ENCODE data around the gene LRRC1. TPM values are rescaled to one million over a fixed set of nuclear protein-coding genes. Genes with fewer than 3 reads are reported as not detected.

LRRC1 gene
- total RNA-seq, 2 experiments from 2014 or later, result 1.5 to 2.6 TPM

GRCh38 chr6:53834132-53834531 lies 39.3 kb downstream of the LRRC1 start:
- Mint-ChIP-seq H3K36me3 (no peaks in the 10 kb centered on the region), H3K4me3 (no peak overlapping the region)

GRCh38 chr6:53837865-53838769 lies 43.3 kb downstream of the LRRC1 start:
- Mint-ChIP-seq H3K9me3 (peaks cover 12% of the 10 kb centered on the region), H3K4me1 (no peaks in the 10 kb centered on the region), H3K27me3 (peaks cover 3% of the 10 kb centered on the region), H3K36me3 (peaks cover 14% of the 10 kb centered on the region), H3K4me3 (no peak overlapping the region), H3K27ac (no peak overlapping the region)
- no peak for DNase-seq

More at GRCh38 chr6:53834132-53834531, 39.3 kb downstream of the LRRC1 start:
- no peaks in the 10 kb centered on the region for H3K9me3 Mint-ChIP-seq
- H3K4me1 Mint-ChIP-seq, result no peaks in the 10 kb centered on the region
- no peak for DNase-seq
- no peaks in the 10 kb centered on the region for H3K27me3 Mint-ChIP-seq
- H3K27ac Mint-ChIP-seq, result no peak overlapping the region

GRCh38 chr6:53840027-53840426 lies 45.2 kb downstream of the LRRC1 start:
- H3K36me3 Mint-ChIP-seq, result peaks cover 14% of the 10 kb centered on the region
- no peak overlapping the region for H3K27ac Mint-ChIP-seq
- H3K27me3 Mint-ChIP-seq, result peaks cover 3% of the 10 kb centered on the region
- H3K4me1 Mint-ChIP-seq, result no peaks in the 10 kb centered on the region
- no peak overlapping the region for H3K4me3 Mint-ChIP-seq
- peaks cover 12% of the 10 kb centered on the region for H3K9me3 Mint-ChIP-seq
- no peak for DNase-seq

GRCh38 chr6:53845280-53846195 lies 50.7 kb downstream of the LRRC1 start:
- no peak overlapping the region for H3K4me3 Mint-ChIP-seq
- peaks cover 3% of the 10 kb centered on the region for H3K4me1 Mint-ChIP-seq
- peaks cover 4% of the 10 kb centered on the region for H3K9me3 Mint-ChIP-seq
- peaks cover 7% of the 10 kb centered on the region for H3K36me3 Mint-ChIP-seq
- H3K27me3 Mint-ChIP-seq, result peaks cover 3% of the 10 kb centered on the region
- H3K27ac Mint-ChIP-seq, result no peak overlapping the region
- DNase-seq, result no peak

GRCh38 chr6:53846250-53846649 lies 51.4 kb downstream of the LRRC1 start:
- peaks cover 7% of the 10 kb centered on the region for H3K36me3 Mint-ChIP-seq

GRCh38 chr6:53847796-53848314 lies 53.0 kb downstream of the LRRC1 start:
- no peak for DNase-seq
- H3K4me1 Mint-ChIP-seq, result peaks cover 3% of the 10 kb centered on the region
- H3K36me3 Mint-ChIP-seq, result peaks cover 2% of the 10 kb centered on the region
- no peaks in the 10 kb centered on the region for H3K9me3 Mint-ChIP-seq
- H3K27ac Mint-ChIP-seq, result no peak overlapping the region
- no peaks in the 10 kb centered on the region for H3K27me3 Mint-ChIP-seq
- H3K4me3 Mint-ChIP-seq, result no peak overlapping the region

More at GRCh38 chr6:53846250-53846649, 51.4 kb downstream of the LRRC1 start:
- H3K4me3 Mint-ChIP-seq, result no peak overlapping the region
- no peak for DNase-seq
- H3K4me1 Mint-ChIP-seq, result peaks cover 3% of the 10 kb centered on the region
- no peak overlapping the region for H3K27ac Mint-ChIP-seq
- peaks cover 2% of the 10 kb centered on the region for H3K27me3 Mint-ChIP-seq
- no peaks in the 10 kb centered on the region for H3K9me3 Mint-ChIP-seq

- Mint-ChIP-seq H3K27ac (no peak overlapping the region), H3K9me3 (no peaks in the 10 kb centered on the region), H3K4me3 (no peak overlapping the region), H3K4me1 (peaks cover 11% of the 10 kb centered on the region), H3K27me3 (no peaks in the 10 kb centered on the region), H3K36me3 (peaks cover 2% of the 10 kb centered on the region)
- no peak for DNase-seq
These were observed 55.7 kb downstream of the LRRC1 start for GRCh38 chr6:53850527-53850926.

- DNase-seq, result no peak
- Mint-ChIP-seq H3K4me1 (peaks cover 10% of the 10 kb centered on the region), H3K36me3 (peaks cover 2% of the 10 kb centered on the region), H3K27ac (no peak overlapping the region), H3K4me3 (no peak overlapping the region), H3K9me3 (no peaks in the 10 kb centered on the region), H3K27me3 (no peaks in the 10 kb centered on the region)
These were observed 56.8 kb downstream of the LRRC1 start for GRCh38 chr6:53851561-53851960.

GRCh38 chr6:53852805-53853204 lies 58.0 kb downstream of the LRRC1 start:
- peaks cover 2% of the 10 kb centered on the region for H3K36me3 Mint-ChIP-seq
- peaks cover 10% of the 10 kb centered on the region for H3K4me1 Mint-ChIP-seq
- no peaks in the 10 kb centered on the region for H3K27me3 Mint-ChIP-seq
- H3K9me3 Mint-ChIP-seq, result no peaks in the 10 kb centered on the region
- no peak overlapping the region for H3K27ac Mint-ChIP-seq
- H3K4me3 Mint-ChIP-seq, result no peak overlapping the region
- DNase-seq, result no peak

- no peaks in the 10 kb centered on the region for H3K27me3 Mint-ChIP-seq
- peaks cover 10% of the 10 kb centered on the region for H3K4me1 Mint-ChIP-seq
- H3K27ac Mint-ChIP-seq, result no peak overlapping the region
These were observed 60.2 kb downstream of the LRRC1 start for GRCh38 chr6:53854843-53855567.

GRCh38 chr6:53855940-53856339 lies 61.1 kb downstream of the LRRC1 start:
- Mint-ChIP-seq H3K36me3 (no peaks in the 10 kb centered on the region), H3K27ac (no peak overlapping the region), H3K4me1 (peaks cover 10% of the 10 kb centered on the region), H3K4me3 (no peak overlapping the region), H3K27me3 (no peaks in the 10 kb centered on the region), H3K9me3 (no peaks in the 10 kb centered on the region)
- no peak for DNase-seq

More at GRCh38 chr6:53854843-53855567, 60.2 kb downstream of the LRRC1 start:
- Mint-ChIP-seq H3K9me3 (no peaks in the 10 kb centered on the region), H3K4me3 (no peak overlapping the region), H3K36me3 (peaks cover 2% of the 10 kb centered on the region)
- no peak for DNase-seq

- Mint-ChIP-seq H3K36me3 (no peaks in the 10 kb centered on the region), H3K27ac (no peak overlapping the region), H3K4me1 (peaks cover 10% of the 10 kb centered on the region), H3K27me3 (no peaks in the 10 kb centered on the region), H3K9me3 (no peaks in the 10 kb centered on the region), H3K4me3 (no peak overlapping the region)
- DNase-seq, result no peak
These were observed 62.7 kb downstream of the LRRC1 start for GRCh38 chr6:53857318-53858094.

- H3K27ac Mint-ChIP-seq, result no peak overlapping the region
These were observed 63.4 kb downstream of the LRRC1 start for GRCh38 chr6:53858196-53858595.

GRCh38 chr6:53858913-53859312 lies 64.1 kb downstream of the LRRC1 start:
- Mint-ChIP-seq H3K27ac (no peak overlapping the region), H3K36me3 (no peaks in the 10 kb centered on the region), H3K4me3 (no peak overlapping the region), H3K4me1 (peaks cover 10% of the 10 kb centered on the region), H3K9me3 (no peaks in the 10 kb centered on the region), H3K27me3 (no peaks in the 10 kb centered on the region)
- no peak for DNase-seq

More at GRCh38 chr6:53858196-53858595, 63.4 kb downstream of the LRRC1 start:
- H3K4me3 Mint-ChIP-seq, result no peak overlapping the region
- H3K36me3 Mint-ChIP-seq, result no peaks in the 10 kb centered on the region
- no peaks in the 10 kb centered on the region for H3K27me3 Mint-ChIP-seq
- peaks cover 10% of the 10 kb centered on the region for H3K4me1 Mint-ChIP-seq
- DNase-seq, result no peak
- no peaks in the 10 kb centered on the region for H3K9me3 Mint-ChIP-seq

Data from activated naive CD8-positive, alpha-beta T cell treated with anti-CD3 and anti-CD28 coated beads for 36 hours (primary cell).